Measurements from ENCODE around the gene GTF2I. TPM values are rescaled to one million over a fixed set of nuclear protein-coding genes. Genes with fewer than 3 reads are reported as not detected.

GTF2I gene
- total RNA-seq, 1 donor from 2014 or later = 391 TPM

GRCh38 chr7:74653686-74654181 is 3.8 kb upstream of the GTF2I start:
- no peak for TF ChIP-seq CTCF (IDR thresholded peaks at IDR 0.05; ENCODE audit: partially characterized antibody, unreplicated experiment)
- DNase-seq = no peak
- Mint-ChIP-seq H3K36me3 (ENCODE audit: unreplicated experiment) (no peaks in the 10 kb centered on the region), H3K27ac (ENCODE audit: unreplicated experiment) (no peak overlapping the region), H3K4me1 (ENCODE audit: low read depth, unreplicated experiment) (peaks cover 14% of the 10 kb centered on the region), H3K27me3 (ENCODE audit: unreplicated experiment) (peaks cover 12% of the 10 kb centered on the region), H3K9me3 (ENCODE audit: unreplicated experiment) (peaks cover 15% of the 10 kb centered on the region), H3K4me3 (ENCODE audit: unreplicated experiment) (no peak overlapping the region)

GRCh38 chr7:74654811-74655210 is 2.7 kb upstream of the GTF2I start:
- Mint-ChIP-seq H3K27ac (ENCODE audit: unreplicated experiment) (peak overlapping the region; percentile 53), H3K4me3 (ENCODE audit: unreplicated experiment) (peak overlapping the region; percentile 83), H3K36me3 (ENCODE audit: unreplicated experiment) (no peaks in the 10 kb centered on the region), H3K27me3 (ENCODE audit: unreplicated experiment) (peaks cover 16% of the 10 kb centered on the region), H3K4me1 (ENCODE audit: low read depth, unreplicated experiment) (peaks cover 9% of the 10 kb centered on the region), H3K9me3 (ENCODE audit: unreplicated experiment) (peaks cover 21% of the 10 kb centered on the region)
- TF ChIP-seq CTCF (IDR thresholded peaks at IDR 0.05; ENCODE audit: partially characterized antibody, unreplicated experiment) = no peak
- DNase-seq = no peak

GRCh38 chr7:74655324-74655723 is 2.2 kb upstream of the GTF2I start:
- Mint-ChIP-seq H3K36me3 (ENCODE audit: unreplicated experiment) (no peaks in the 10 kb centered on the region), H3K4me3 (ENCODE audit: unreplicated experiment) (peak overlapping the region; percentile 83), H3K27ac (ENCODE audit: unreplicated experiment) (peak overlapping the region; percentile 95), H3K9me3 (ENCODE audit: unreplicated experiment) (peaks cover 23% of the 10 kb centered on the region), H3K27me3 (ENCODE audit: unreplicated experiment) (peaks cover 18% of the 10 kb centered on the region), H3K4me1 (ENCODE audit: low read depth, unreplicated experiment) (peaks cover 7% of the 10 kb centered on the region)
- no peak for TF ChIP-seq CTCF (IDR thresholded peaks at IDR 0.05; ENCODE audit: partially characterized antibody, unreplicated experiment)
- no peak for DNase-seq

- DNase-seq = no peak
- TF ChIP-seq CTCF (IDR thresholded peaks at IDR 0.05; ENCODE audit: partially characterized antibody, unreplicated experiment) = no peak
- peak overlapping the region; percentile 83 for H3K4me3 Mint-ChIP-seq (ENCODE audit: unreplicated experiment)
- no peaks in the 10 kb centered on the region for H3K36me3 Mint-ChIP-seq (ENCODE audit: unreplicated experiment)
- peak overlapping the region; percentile 95 for H3K27ac Mint-ChIP-seq (ENCODE audit: unreplicated experiment)
- peaks cover 26% of the 10 kb centered on the region for H3K9me3 Mint-ChIP-seq (ENCODE audit: unreplicated experiment)
- H3K4me1 Mint-ChIP-seq (ENCODE audit: low read depth, unreplicated experiment) = peaks cover 13% of the 10 kb centered on the region
- peaks cover 18% of the 10 kb centered on the region for H3K27me3 Mint-ChIP-seq (ENCODE audit: unreplicated experiment)
These were observed 1.6 kb upstream of the GTF2I start for GRCh38 chr7:74655768-74656440.

- Mint-ChIP-seq H3K27me3 (ENCODE audit: unreplicated experiment) (peaks cover 18% of the 10 kb centered on the region), H3K4me3 (ENCODE audit: unreplicated experiment) (peak overlapping the region; percentile 83), H3K4me1 (ENCODE audit: low read depth, unreplicated experiment) (peaks cover 17% of the 10 kb centered on the region), H3K27ac (ENCODE audit: unreplicated experiment) (peak overlapping the region; percentile 95), H3K9me3 (ENCODE audit: unreplicated experiment) (peaks cover 28% of the 10 kb centered on the region), H3K36me3 (ENCODE audit: unreplicated experiment) (no peaks in the 10 kb centered on the region)
- TF ChIP-seq CTCF (IDR thresholded peaks at IDR 0.05; ENCODE audit: partially characterized antibody, unreplicated experiment) = no peak
- peak; percentile 70 for DNase-seq
These were observed 1.1 kb upstream of the GTF2I start for GRCh38 chr7:74656441-74656836.
